Astrocyte (in vitro differentiated cells and primary cell): ENCODE results near the gene CDH13. TPM values are rescaled to one million over a fixed set of nuclear protein-coding genes. Genes with fewer than 3 reads are reported as not detected.
A peak's percentile ranks its signal among the peaks of the same experiment; 100 is the strongest.

ENCODE experiments used
- DNase-seq: peaks from one replicate; pipeline ENCODE4 v3.0.0-alpha.2; 2010; ENCODE audit warnings: low read depth
- FAIRE-seq: peaks from 2 replicates; lab custom pipeline; 2011; peaks lifted over from hg19 to GRCh38; lab: Jason Lieb, UNC
- H2AFZ ChIP-seq: 2 replicates; pipeline ENCODE4 v1.6.0; 2012; ENCODE audit warnings: low read depth, low read length, inconsistent platforms
- H3K27ac ChIP-seq: 2 replicates; pipeline ENCODE4 v1.5.1; 2011; ENCODE audit warnings: low read depth, low read length, inconsistent platforms
- H3K27me3 ChIP-seq: 2 replicates; pipeline ENCODE4 v1.6.0; 2011; ENCODE audit warnings: low read length, inconsistent platforms; ENCODE audit not compliant: insufficient read depth
- H3K36me3 ChIP-seq: 2 replicates; pipeline ENCODE4 v1.5.1; 2011; ENCODE audit warnings: low read length, inconsistent platforms; ENCODE audit not compliant: insufficient read depth
- H3K4me1 ChIP-seq: 2 replicates; pipeline ENCODE4 v1.5.1; 2011; ENCODE audit warnings: low read length, inconsistent platforms; ENCODE audit not compliant: insufficient read depth
- H3K4me2 ChIP-seq: 2 replicates; pipeline ENCODE4 v1.6.0; 2012; ENCODE audit warnings: low read length, inconsistent platforms
- H3K4me3 ChIP-seq: 2 replicates; pipeline ENCODE4 v1.5.1; 2011; ENCODE audit warnings: low read depth, mild to moderate bottlenecking, low read length, inconsistent platforms; ENCODE audit not compliant: insufficient read depth
- H3K79me2 ChIP-seq: 2 replicates; pipeline ENCODE4 v1.6.0; 2012; ENCODE audit warnings: mild to moderate bottlenecking, low read length, inconsistent platforms; ENCODE audit not compliant: insufficient read depth
- H3K9ac ChIP-seq: 2 replicates; pipeline ENCODE4 v1.6.0; 2012; ENCODE audit warnings: mild to moderate bottlenecking, low read length, inconsistent platforms
- H3K9me3 ChIP-seq: 2 replicates; pipeline ENCODE4 v1.5.1; 2012; ENCODE audit warnings: low read depth, mild to moderate bottlenecking, low read length, inconsistent platforms; ENCODE audit not compliant: insufficient read depth
- H4K20me1 ChIP-seq: 2 replicates; pipeline ENCODE4 v1.6.0; 2012; ENCODE audit warnings: low read length, inconsistent platforms; ENCODE audit not compliant: insufficient read depth
- H3K27ac Mint-ChIP-seq: one replicate; pipeline ENCODE4 v1.8.0; 2021; ENCODE audit warnings: mild to moderate bottlenecking, mixed read lengths; ENCODE audit not compliant: unreplicated experiment
- H3K27me3 Mint-ChIP-seq: one replicate; pipeline ENCODE4 v1.8.0; 2021; ENCODE audit warnings: low read depth, mixed read lengths; ENCODE audit not compliant: unreplicated experiment
- H3K36me3 Mint-ChIP-seq: one replicate; pipeline ENCODE4 v1.8.0; 2021; ENCODE audit warnings: low read depth, mixed read lengths; ENCODE audit not compliant: unreplicated experiment
- H3K4me1 Mint-ChIP-seq: one replicate; pipeline ENCODE4 v1.8.0; 2021; ENCODE audit warnings: low read depth, mixed read lengths; ENCODE audit not compliant: unreplicated experiment
- H3K4me3 Mint-ChIP-seq: one replicate; pipeline ENCODE4 v1.8.0; 2021; ENCODE audit warnings: mild to moderate bottlenecking, moderate library complexity, mixed read lengths; ENCODE audit not compliant: unreplicated experiment
- H3K9me3 Mint-ChIP-seq: one replicate; pipeline ENCODE4 v1.8.0; 2021; ENCODE audit warnings: mild to moderate bottlenecking, mixed read lengths; ENCODE audit not compliant: unreplicated experiment
- CTCF ChIP-seq: IDR thresholded peaks from 2 replicates; pipeline ENCODE4 v1.5.1; 2011; ENCODE audit warnings: low read depth, mild to moderate bottlenecking, inconsistent platforms, low read length, moderate library complexity; ENCODE audit not compliant: insufficient read depth
- EZH2 ChIP-seq: IDR thresholded peaks from 2 replicates; pipeline ENCODE4 v1.6.1; 2012; ENCODE audit warnings: mild to moderate bottlenecking, low read length, inconsistent platforms; ENCODE audit not compliant: insufficient read depth
- total RNA-seq: library from RNA; stranded (reverse); gene quantifications from 2 replicates; pipeline ENCODE4 v1.2.1, GENCODE V29; 2021

CDH13 gene
- total RNA-seq, 1 donor from 2014 or later: 41.7 TPM

- no peaks in the 10 kb centered on the region for H4K20me1 ChIP-seq
- no peak overlapping the region for H3K27ac Mint-ChIP-seq
- H3K9ac ChIP-seq: no peak overlapping the region
- no peak for FAIRE-seq
- H3K4me3 ChIP-seq: no peak overlapping the region
- peak; percentile 34 for DNase-seq
- no peak overlapping the region for H2AFZ ChIP-seq
- H3K36me3 ChIP-seq: no peaks in the 10 kb centered on the region
- no peak overlapping the region for H3K27ac ChIP-seq
- no peaks in the 10 kb centered on the region for H3K9me3 ChIP-seq
- no peaks in the 10 kb centered on the region for H3K79me2 ChIP-seq
- H3K27me3 ChIP-seq: no peaks in the 10 kb centered on the region
- H3K27me3 Mint-ChIP-seq: peaks cover 6% of the 10 kb centered on the region
- H3K4me1 ChIP-seq: no peaks in the 10 kb centered on the region
- H3K9me3 Mint-ChIP-seq: peaks cover 5% of the 10 kb centered on the region
- H3K4me2 ChIP-seq: no peak overlapping the region
- no peak overlapping the region for H3K4me3 Mint-ChIP-seq
- no peaks in the 10 kb centered on the region for H3K36me3 Mint-ChIP-seq
- peak; percentile 61 for TF ChIP-seq CTCF
- no peak for TF ChIP-seq EZH2
- H3K4me1 Mint-ChIP-seq: peaks cover 3% of the 10 kb centered on the region
These were observed 22.9 kb upstream of the CDH13 start for GRCh38 chr16:82603784-82604411.

GRCh38 chr16:82605076-82605475 lies 21.7 kb upstream of the CDH13 start:
- Mint-ChIP-seq H3K4me3 (no peak overlapping the region), H3K36me3 (no peaks in the 10 kb centered on the region), H3K27me3 (peaks cover 6% of the 10 kb centered on the region), H3K9me3 (peaks cover 5% of the 10 kb centered on the region), H3K27ac (no peak overlapping the region), H3K4me1 (peaks cover 3% of the 10 kb centered on the region)
- H4K20me1 ChIP-seq: no peaks in the 10 kb centered on the region
- no peaks in the 10 kb centered on the region for H3K4me1 ChIP-seq
- H2AFZ ChIP-seq: no peak overlapping the region
- H3K4me2 ChIP-seq: no peak overlapping the region
- DNase-seq: no peak
- no peaks in the 10 kb centered on the region for H3K9me3 ChIP-seq
- H3K4me3 ChIP-seq: no peak overlapping the region
- no peaks in the 10 kb centered on the region for H3K27me3 ChIP-seq
- FAIRE-seq: no peak
- TF ChIP-seq EZH2 (no peak), CTCF (no peak)
- H3K36me3 ChIP-seq: no peaks in the 10 kb centered on the region
- no peaks in the 10 kb centered on the region for H3K79me2 ChIP-seq
- no peak overlapping the region for H3K9ac ChIP-seq
- no peak overlapping the region for H3K27ac ChIP-seq

- Histone ChIP-seq H2AFZ (no peak overlapping the region), H3K36me3 (no peaks in the 10 kb centered on the region), H4K20me1 (no peaks in the 10 kb centered on the region), H3K27ac (no peak overlapping the region), H3K79me2 (no peaks in the 10 kb centered on the region), H3K4me3 (no peak overlapping the region), H3K4me1 (no peaks in the 10 kb centered on the region), H3K4me2 (no peak overlapping the region), H3K27me3 (no peaks in the 10 kb centered on the region), H3K9ac (no peak overlapping the region), H3K9me3 (no peaks in the 10 kb centered on the region)
- no peak for DNase-seq
- Mint-ChIP-seq H3K4me3 (no peak overlapping the region), H3K36me3 (no peaks in the 10 kb centered on the region), H3K9me3 (no peaks in the 10 kb centered on the region), H3K27ac (no peak overlapping the region), H3K4me1 (peaks cover 3% of the 10 kb centered on the region), H3K27me3 (peaks cover 6% of the 10 kb centered on the region)
- no peak for TF ChIP-seq EZH2
- TF ChIP-seq CTCF: no peak
- FAIRE-seq: no peak
These were observed 20.7 kb upstream of the CDH13 start for GRCh38 chr16:82605863-82606620.
